Keratinocyte (primary cell): ENCODE measurements around the gene GPR21. TPM values are rescaled to one million over a fixed set of nuclear protein-coding genes. Genes with fewer than 3 reads are reported as not detected.

Experiments
- DNase-seq: peaks from one replicate; pipeline ENCODE4 v3.0.0-alpha.2; 2011; ENCODE audit warnings: low read depth, missing footprints, low spot score
- FAIRE-seq: peaks from 2 replicates; lab custom pipeline; 2011; peaks lifted over from hg19 to GRCh38; lab: Jason Lieb, UNC
- H2AFZ ChIP-seq: 2 replicates; pipeline ENCODE4 v1.6.0; 2012; ENCODE audit warnings: low read length, control low read depth, inconsistent platforms; ENCODE audit not compliant: control insufficient read depth
- H3K27ac ChIP-seq: 2 replicates; pipeline ENCODE4 v1.5.1; 2011; ENCODE audit warnings: low read length; ENCODE audit not compliant: control insufficient read depth, insufficient read depth
- H3K27me3 ChIP-seq: 3 replicates; pipeline ENCODE4 v1.6.0; 2011; ENCODE audit warnings: low read length; ENCODE audit not compliant: control insufficient read depth, insufficient read depth; ENCODE audit errors: extremely low read depth
- H3K36me3 ChIP-seq, 2 experiments: 2 replicates in 1 of 2; 3 replicates in 1 of 2; pipeline ENCODE4 v1.5.1; 2011; ENCODE audit warnings: low read length in 2 of 2, mild to moderate bottlenecking in 1 of 2; ENCODE audit not compliant: control insufficient read depth in 2 of 2, insufficient read depth in 2 of 2; ENCODE audit errors: extremely low read depth in 1 of 2
- H3K4me1 ChIP-seq: 3 replicates; pipeline ENCODE4 v1.5.1; 2011; ENCODE audit warnings: low read length; ENCODE audit not compliant: control insufficient read depth, insufficient read depth; ENCODE audit errors: extremely low read depth
- H3K4me2 ChIP-seq: 3 replicates; pipeline ENCODE4 v1.6.0; 2011; ENCODE audit warnings: low read depth, low read length; ENCODE audit not compliant: control insufficient read depth, insufficient read depth; ENCODE audit errors: extremely low read depth
- H3K4me3 ChIP-seq, 3 experiments: fragments of 200-600 bp in 1 of 3; sonication (generic) in 1 of 3; 2 replicates in 2 of 3; 3 replicates in 1 of 3; pipeline ENCODE4 v1.5.1; 2011 to 2016; ENCODE audit warnings: low read length in 3 of 3, mild to moderate bottlenecking in 3 of 3, control low read depth in 2 of 3, inconsistent platforms in 1 of 3, low read depth in 1 of 3, mixed read lengths in 1 of 3, mixed run types in 1 of 3, moderate library complexity in 1 of 3; ENCODE audit not compliant: control insufficient read depth in 2 of 3, insufficient read depth in 2 of 3; ENCODE audit errors: extremely low read depth in 1 of 3
- H3K79me2 ChIP-seq: 2 replicates; pipeline ENCODE4 v1.6.0; 2012; ENCODE audit warnings: low read length; ENCODE audit not compliant: control insufficient read depth, insufficient read depth
- H3K9ac ChIP-seq: 3 replicates; pipeline ENCODE4 v1.6.0; 2011; ENCODE audit warnings: low read length; ENCODE audit not compliant: control insufficient read depth, insufficient read depth; ENCODE audit errors: extremely low read depth
- H3K9me1 ChIP-seq: 3 replicates; pipeline ENCODE4 v1.6.0; 2011; ENCODE audit warnings: low read length; ENCODE audit not compliant: control insufficient read depth, insufficient read depth; ENCODE audit errors: extremely low read depth
- H3K9me3 ChIP-seq: 2 replicates; pipeline ENCODE4 v1.5.1; 2012; ENCODE audit warnings: low read depth, low read length; ENCODE audit not compliant: control insufficient read depth
- H4K20me1 ChIP-seq: 3 replicates; pipeline ENCODE4 v1.6.0; 2011; ENCODE audit warnings: low read length; ENCODE audit not compliant: control insufficient read depth, insufficient read depth; ENCODE audit errors: extremely low read depth
- EZH2 ChIP-seq: IDR thresholded peaks from one replicate; pipeline ENCODE4 v1.6.1; 2012; ENCODE audit warnings: inconsistent platforms, mild to moderate bottlenecking, low read length, moderate library complexity
- dilution Hi-C: fragments of 300-500 bp; cut with MboI; formaldehyde crosslinking; loops from one replicate; pipeline ENCODE4 v1.7.0; 2020; ENCODE audit warnings: low sequenced_read_pairs; ENCODE audit not compliant: extremely low pct_ligation_motif_present
- polyA plus RNA-seq, 5 experiments: library from polyadenylated mRNA; depleted of rRNA in 3 of 5; stranded (reverse) in 3 of 5; stranded (forward) in 1 of 5; unstranded in 1 of 5; fragments of >200 nt; gene quantifications; 1 replicate in 1 of 5; 2 replicates in 3 of 5; 3 replicates in 1 of 5; pipeline versions ENCODE4 v1.2.1 to v1.2.3, GENCODE V29; 2011 to 2012; ENCODE audit warnings: missing spikeins in 2 of 5, low read depth in 1 of 5, low replicate concordance in 1 of 5
- TF ChIP-seq, protein P1 (sequence below), 3 experiments: IDR thresholded peaks in 1 of 3; conservative IDR thresholded peaks in 1 of 3; optimal IDR thresholded peaks in 1 of 3; 2 replicates in 2 of 3; 3 replicates in 1 of 3; pipeline versions ENCODE3 to v1.5.1; 2011; ENCODE audit warnings: low read length in 3 of 3, mild to moderate bottlenecking in 3 of 3, moderate library complexity in 2 of 3, control low read depth in 1 of 3, inconsistent platforms in 1 of 3; ENCODE audit not compliant: insufficient read depth in 2 of 3; ENCODE audit errors: extremely low read depth in 1 of 3

GPR21 gene
- polyA plus RNA-seq, 1 donor (not counting 4 experiments of a cell fraction or from before 2014, with no cell fraction given): 0.25 TPM

DNA sequence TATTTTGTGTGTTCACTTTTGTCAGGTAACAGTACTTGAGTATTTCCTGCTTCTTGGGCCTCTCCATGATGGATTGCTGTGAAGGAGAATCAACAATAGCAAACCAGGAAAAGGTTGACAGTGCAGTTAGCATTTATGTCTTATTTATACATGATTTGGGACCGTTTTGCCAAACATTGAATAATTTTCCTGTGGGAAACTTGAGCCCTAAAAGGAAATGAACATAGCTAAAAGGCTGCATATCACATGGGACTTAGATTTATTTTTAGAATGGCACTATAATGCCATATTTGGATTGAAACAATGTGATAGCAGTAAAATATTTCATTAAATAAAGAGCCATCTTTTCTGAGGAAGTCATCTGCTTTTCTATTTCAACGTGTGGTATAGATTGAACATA, 15.3 kb downstream of the GPR21 start:
- TF ChIP-seq, protein P1, sequence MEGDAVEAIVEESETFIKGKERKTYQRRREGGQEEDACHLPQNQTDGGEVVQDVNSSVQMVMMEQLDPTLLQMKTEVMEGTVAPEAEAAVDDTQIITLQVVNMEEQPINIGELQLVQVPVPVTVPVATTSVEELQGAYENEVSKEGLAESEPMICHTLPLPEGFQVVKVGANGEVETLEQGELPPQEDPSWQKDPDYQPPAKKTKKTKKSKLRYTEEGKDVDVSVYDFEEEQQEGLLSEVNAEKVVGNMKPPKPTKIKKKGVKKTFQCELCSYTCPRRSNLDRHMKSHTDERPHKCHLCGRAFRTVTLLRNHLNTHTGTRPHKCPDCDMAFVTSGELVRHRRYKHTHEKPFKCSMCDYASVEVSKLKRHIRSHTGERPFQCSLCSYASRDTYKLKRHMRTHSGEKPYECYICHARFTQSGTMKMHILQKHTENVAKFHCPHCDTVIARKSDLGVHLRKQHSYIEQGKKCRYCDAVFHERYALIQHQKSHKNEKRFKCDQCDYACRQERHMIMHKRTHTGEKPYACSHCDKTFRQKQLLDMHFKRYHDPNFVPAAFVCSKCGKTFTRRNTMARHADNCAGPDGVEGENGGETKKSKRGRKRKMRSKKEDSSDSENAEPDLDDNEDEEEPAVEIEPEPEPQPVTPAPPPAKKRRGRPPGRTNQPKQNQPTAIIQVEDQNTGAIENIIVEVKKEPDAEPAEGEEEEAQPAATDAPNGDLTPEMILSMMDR (optimal IDR thresholded peaks at IDR 0.05 in 1 of 3, IDR thresholded peaks at IDR 0.05 in 1 of 3, conservative IDR thresholded peaks at IDR 0.05 in 1 of 3; ENCODE audit: extremely low read depth in 1 of 3, insufficient read depth in 2 of 3, low read length in 3 of 3): no peak
- TF ChIP-seq EZH2: no peak
- H3K9me1 ChIP-seq: no peaks in the 10 kb centered on the region
- DNase-seq (no peak), FAIRE-seq (no peak)
- H3K9ac ChIP-seq: no peak overlapping the region
- no peaks in the 10 kb centered on the region for H3K9me3 ChIP-seq
- no peaks in the 10 kb centered on the region for H3K4me1 ChIP-seq
- no peak overlapping the region for H3K27ac ChIP-seq
- H3K27me3 ChIP-seq: no peaks in the 10 kb centered on the region
- H3K79me2 ChIP-seq: no peaks in the 10 kb centered on the region
- H3K4me3 ChIP-seq: no peak overlapping the region
- H3K36me3 ChIP-seq: no peaks in the 10 kb centered on the region
- dilution Hi-C loops: no loop called here
- H4K20me1 ChIP-seq: no peaks in the 10 kb centered on the region
- no peak overlapping the region for H2AFZ ChIP-seq
- H3K4me2 ChIP-seq: no peak overlapping the region

DNA sequence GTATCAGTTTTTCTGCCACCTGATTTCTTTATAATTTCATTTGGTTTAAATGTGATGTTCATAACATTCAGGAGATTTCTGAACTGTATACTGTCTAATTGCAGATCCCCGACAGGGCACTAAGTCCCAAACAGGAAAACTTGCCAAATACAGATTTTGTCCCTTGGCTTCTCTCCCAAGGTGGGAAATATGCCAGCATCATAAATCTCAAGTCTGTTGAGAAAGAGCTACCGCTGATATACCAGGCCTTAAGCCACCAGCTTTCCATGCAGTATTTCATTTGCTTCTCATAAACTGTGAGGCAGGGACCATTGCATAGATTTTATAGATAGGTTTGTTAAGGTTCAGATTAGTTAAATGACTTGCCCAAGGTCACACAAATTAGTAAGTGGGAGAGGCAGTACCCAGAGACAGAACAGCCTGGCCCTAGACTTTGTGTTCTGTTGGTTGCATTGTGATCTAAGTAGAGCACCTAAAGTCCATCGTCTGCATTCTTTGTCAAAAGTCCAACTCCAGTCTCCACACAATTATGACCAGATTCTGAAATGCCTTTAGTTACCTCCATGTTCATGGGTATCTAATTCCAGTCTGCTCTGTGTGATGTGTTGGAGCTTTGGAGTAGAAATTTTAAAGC, 16.2 kb downstream of the GPR21 start:
- TF ChIP-seq, protein P1 (optimal IDR thresholded peaks at IDR 0.05 in 1 of 3, IDR thresholded peaks at IDR 0.05 in 1 of 3, conservative IDR thresholded peaks at IDR 0.05 in 1 of 3; ENCODE audit: extremely low read depth in 1 of 3, insufficient read depth in 2 of 3, low read length in 3 of 3): no peak
- no peak for TF ChIP-seq EZH2
- peaks cover 0 to under 1% of the 10 kb centered on the region in 2 experiments for H3K36me3 ChIP-seq
- no peaks in the 10 kb centered on the region for H3K27me3 ChIP-seq
- no peaks in the 10 kb centered on the region for H3K9me1 ChIP-seq
- H3K4me3 ChIP-seq: no peak overlapping the region
- no peak overlapping the region for H3K27ac ChIP-seq
- no peak overlapping the region for H3K4me2 ChIP-seq
- no peaks in the 10 kb centered on the region for H3K79me2 ChIP-seq
- DNase-seq (no peak), FAIRE-seq (no peak)
- dilution Hi-C loops: no loop called here
- no peaks in the 10 kb centered on the region for H3K4me1 ChIP-seq
- H3K9me3 ChIP-seq: no peaks in the 10 kb centered on the region
- no peak overlapping the region for H3K9ac ChIP-seq
- H2AFZ ChIP-seq: no peak overlapping the region
- H4K20me1 ChIP-seq: no peaks in the 10 kb centered on the region
